GM12874 (cell line): ENCODE data around the gene LRRC63.

Source experiments
- TF ChIP-seq, protein P1 (sequence below): IDR thresholded peaks from 2 replicates; pipeline ENCODE4 v1.5.1; 2011; ENCODE audit warnings: low read depth, mild to moderate bottlenecking, control low read depth, low read length, moderate library complexity; ENCODE audit not compliant: insufficient read depth

LRRC63 gene

GRCh38 chr13:46202188-46202795 lies 9.4 kb upstream of the LRRC63 start:
- TF ChIP-seq, protein P1, sequence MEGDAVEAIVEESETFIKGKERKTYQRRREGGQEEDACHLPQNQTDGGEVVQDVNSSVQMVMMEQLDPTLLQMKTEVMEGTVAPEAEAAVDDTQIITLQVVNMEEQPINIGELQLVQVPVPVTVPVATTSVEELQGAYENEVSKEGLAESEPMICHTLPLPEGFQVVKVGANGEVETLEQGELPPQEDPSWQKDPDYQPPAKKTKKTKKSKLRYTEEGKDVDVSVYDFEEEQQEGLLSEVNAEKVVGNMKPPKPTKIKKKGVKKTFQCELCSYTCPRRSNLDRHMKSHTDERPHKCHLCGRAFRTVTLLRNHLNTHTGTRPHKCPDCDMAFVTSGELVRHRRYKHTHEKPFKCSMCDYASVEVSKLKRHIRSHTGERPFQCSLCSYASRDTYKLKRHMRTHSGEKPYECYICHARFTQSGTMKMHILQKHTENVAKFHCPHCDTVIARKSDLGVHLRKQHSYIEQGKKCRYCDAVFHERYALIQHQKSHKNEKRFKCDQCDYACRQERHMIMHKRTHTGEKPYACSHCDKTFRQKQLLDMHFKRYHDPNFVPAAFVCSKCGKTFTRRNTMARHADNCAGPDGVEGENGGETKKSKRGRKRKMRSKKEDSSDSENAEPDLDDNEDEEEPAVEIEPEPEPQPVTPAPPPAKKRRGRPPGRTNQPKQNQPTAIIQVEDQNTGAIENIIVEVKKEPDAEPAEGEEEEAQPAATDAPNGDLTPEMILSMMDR: no peak

DNA sequence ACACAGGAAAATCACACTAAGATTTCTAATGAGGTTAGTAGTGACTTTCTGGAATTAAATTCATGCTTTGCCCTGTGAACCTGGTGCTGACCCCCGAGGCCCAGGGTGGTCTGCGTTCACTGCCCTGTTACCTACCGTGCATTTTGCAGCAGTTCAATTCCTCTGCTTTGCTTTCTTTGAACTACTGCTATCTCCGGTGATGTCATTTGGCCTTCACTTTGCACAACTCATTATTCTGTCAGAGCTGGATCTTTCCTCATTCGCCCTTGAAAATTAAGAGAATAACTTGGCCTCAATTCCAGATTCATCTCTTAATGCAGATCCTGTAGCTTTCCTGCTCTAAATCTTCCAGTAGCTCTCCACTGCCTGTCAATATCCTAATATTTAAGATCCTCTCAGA lies 8.8 kb upstream of the LRRC63 start:
- TF ChIP-seq, protein P1: no peak

- TF ChIP-seq, protein P1: no peak
These were observed 5.6 kb upstream of the LRRC63 start for GRCh38 chr13:46206143-46206542.

GRCh38 chr13:46207828-46208227 lies 3.9 kb upstream of the LRRC63 start:
- TF ChIP-seq, protein P1: no peak

GRCh38 chr13:46210362-46211083 lies 1.2 kb upstream of the LRRC63 start:
- TF ChIP-seq, protein P1: no peak

DNA sequence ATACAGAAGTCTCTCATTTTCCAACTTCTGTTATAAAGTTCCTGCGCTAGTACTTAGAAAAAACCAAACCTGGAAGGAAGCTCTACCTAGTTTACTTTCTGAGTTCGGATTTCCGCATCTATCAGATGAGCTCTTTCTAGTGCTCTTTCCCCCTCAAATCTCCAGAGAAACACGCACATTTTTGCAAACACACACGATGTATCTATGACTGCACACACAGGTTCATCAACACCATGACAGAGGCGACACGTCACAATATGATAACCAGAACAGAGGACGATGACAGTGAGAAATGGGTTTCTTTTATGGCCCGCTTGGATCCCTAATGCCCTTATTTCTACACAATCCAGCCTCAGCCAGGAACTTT lies 629 bp upstream of the LRRC63 start:
- TF ChIP-seq, protein P1: no peak

- TF ChIP-seq, protein P1: no peak
These were observed 1.5 kb downstream of the LRRC63 start for GRCh38 chr13:46213242-46213641.
